Measurements from ENCODE around the gene LCE1A. TPM values are rescaled to one million over a fixed set of nuclear protein-coding genes. Genes with fewer than 3 reads are reported as not detected.
A peak's percentile ranks its signal among the peaks of the same experiment; 100 is the strongest.

The LCE1A gene
- total RNA-seq, 1 experiment from 2014 or later = not detected

DNA sequence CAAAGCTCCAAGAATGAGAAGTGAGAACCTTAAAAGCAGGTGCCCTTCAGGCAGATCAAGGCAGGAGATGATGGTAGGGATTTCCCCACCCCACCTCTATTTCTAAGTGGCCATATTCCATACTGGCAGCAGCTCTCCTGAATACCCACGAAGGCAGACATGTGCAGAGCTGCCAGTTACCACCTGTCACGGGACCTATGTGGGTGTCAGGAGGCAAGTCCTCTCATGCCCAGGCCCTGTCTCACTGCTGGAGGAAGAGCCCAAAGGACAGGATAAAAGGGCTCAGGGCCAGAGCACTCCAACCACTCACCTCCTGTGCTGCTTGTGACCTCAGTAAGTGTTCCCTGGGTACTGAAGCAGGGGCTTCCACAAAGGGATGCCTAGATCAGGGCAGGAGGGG, 16.2 kb upstream of the LCE1A start:
- H2AFZ ChIP-seq (ENCODE audit: low read length) = no peak overlapping the region
- no peak overlapping the region for H3K4me3 ChIP-seq (ENCODE audit: low read length)
- H3K27ac ChIP-seq (ENCODE audit: low read length) = no peak overlapping the region
- no peak overlapping the region for H3K9ac ChIP-seq (ENCODE audit: low read length)
- H3K27me3 ChIP-seq (ENCODE audit: low read length) = no peaks in the 10 kb centered on the region
- no peaks in the 10 kb centered on the region for H3K9me2 ChIP-seq (replicated peaks; ENCODE audit: insufficient read depth, low read length)
- no peaks in the 10 kb centered on the region for H3K79me2 ChIP-seq (ENCODE audit: low read length)
- no peak for DNase-seq
- H3K36me3 ChIP-seq (ENCODE audit: insufficient read depth, low read length) = no peaks in the 10 kb centered on the region
- no peaks in the 10 kb centered on the region for H3K9me3 ChIP-seq (ENCODE audit: low read length)
- no peaks in the 10 kb centered on the region for H4K20me1 ChIP-seq (ENCODE audit: insufficient read depth, low read depth, low read length)
- no peaks in the 10 kb centered on the region for H3K4me1 ChIP-seq (ENCODE audit: low read length)
- H3K4me2 ChIP-seq (ENCODE audit: low read depth, low read length, poor library complexity, severe bottlenecking) = no peak overlapping the region

DNA sequence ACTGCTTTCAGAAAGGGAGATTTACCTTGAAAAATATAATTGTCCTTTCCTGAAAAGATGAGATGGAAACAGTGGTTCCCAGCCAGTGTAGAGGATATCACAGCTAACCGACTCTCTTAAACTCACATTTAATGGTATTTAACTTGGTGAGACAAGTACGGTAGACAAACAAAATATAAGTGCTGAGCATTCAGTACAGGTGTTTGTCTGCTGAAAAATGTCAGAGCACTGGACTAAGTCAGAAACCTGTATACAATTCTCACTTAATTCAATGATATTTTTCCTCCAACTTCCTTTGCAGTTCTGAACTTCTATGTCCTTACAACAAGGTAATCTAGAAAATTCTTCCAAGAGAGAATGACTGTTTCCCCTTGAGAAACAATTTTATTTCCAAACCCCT, 15.6 kb upstream of the LCE1A start, which contains the start of gene LCE1B:
Gene LCE1B (plus strand): TSS at position 301 of the 400 bp plus-strand sequence. CDS start 476 bp downstream, outside the sequence.
- H3K9ac ChIP-seq (ENCODE audit: low read length) = no peak within 1 kb of the TSS
- no peaks in the 10 kb centered on the region for H3K79me2 ChIP-seq (ENCODE audit: low read length)
- no peaks in the 10 kb centered on the region for H4K20me1 ChIP-seq (ENCODE audit: insufficient read depth, low read depth, low read length)
- no peaks in the 10 kb centered on the region for H3K4me1 ChIP-seq (ENCODE audit: low read length)
- H2AFZ ChIP-seq (ENCODE audit: low read length) = no peak within 1 kb of the TSS
- no peak within 1 kb of the TSS for H3K4me3 ChIP-seq (ENCODE audit: low read length)
- H3K9me2 ChIP-seq (replicated peaks; ENCODE audit: insufficient read depth, low read length) = no peaks in the 10 kb centered on the region
- no peaks in the 10 kb centered on the region for H3K36me3 ChIP-seq (ENCODE audit: insufficient read depth, low read length)
- H3K9me3 ChIP-seq (ENCODE audit: low read length) = no peaks in the 10 kb centered on the region
- no peaks in the 10 kb centered on the region for H3K27me3 ChIP-seq (ENCODE audit: low read length)
- no peak within 1 kb of the TSS for H3K27ac ChIP-seq (ENCODE audit: low read length)
- DNase-seq = no peak
- H3K4me2 ChIP-seq (ENCODE audit: low read depth, low read length, poor library complexity, severe bottlenecking) = no peak within 1 kb of the TSS

DNA sequence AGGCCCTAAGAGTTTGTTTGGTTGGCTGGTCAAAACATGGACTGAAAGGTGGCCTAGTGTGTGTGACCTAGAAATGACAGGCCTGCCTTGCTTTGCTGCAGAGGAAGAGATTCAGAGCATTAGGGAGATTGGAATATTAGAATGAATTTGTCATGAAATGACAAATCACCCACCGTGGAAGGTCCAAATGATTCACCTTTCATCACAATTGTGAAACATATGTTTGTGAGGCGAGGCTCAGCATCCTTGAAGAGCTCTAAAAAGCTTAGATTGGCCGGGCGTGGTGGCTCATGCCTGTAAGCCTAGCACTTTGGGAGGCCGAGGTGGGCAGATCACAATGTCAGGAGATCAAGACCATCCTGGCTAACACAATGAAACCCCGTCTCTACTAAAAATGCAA, 10.0 kb upstream of the LCE1A start:
- no peaks in the 10 kb centered on the region for H3K36me3 ChIP-seq (ENCODE audit: insufficient read depth, low read length)
- no peaks in the 10 kb centered on the region for H3K9me2 ChIP-seq (replicated peaks; ENCODE audit: insufficient read depth, low read length)
- no peak overlapping the region for H3K4me2 ChIP-seq (ENCODE audit: low read depth, low read length, poor library complexity, severe bottlenecking)
- H3K79me2 ChIP-seq (ENCODE audit: low read length) = no peaks in the 10 kb centered on the region
- no peak overlapping the region for H3K9ac ChIP-seq (ENCODE audit: low read length)
- H3K27ac ChIP-seq (ENCODE audit: low read length) = no peak overlapping the region
- DNase-seq = no peak
- no peak overlapping the region for H3K4me3 ChIP-seq (ENCODE audit: low read length)
- H2AFZ ChIP-seq (ENCODE audit: low read length) = no peak overlapping the region
- H4K20me1 ChIP-seq (ENCODE audit: insufficient read depth, low read depth, low read length) = no peaks in the 10 kb centered on the region
- H3K27me3 ChIP-seq (ENCODE audit: low read length) = no peaks in the 10 kb centered on the region
- no peaks in the 10 kb centered on the region for H3K9me3 ChIP-seq (ENCODE audit: low read length)
- no peaks in the 10 kb centered on the region for H3K4me1 ChIP-seq (ENCODE audit: low read length)

DNA sequence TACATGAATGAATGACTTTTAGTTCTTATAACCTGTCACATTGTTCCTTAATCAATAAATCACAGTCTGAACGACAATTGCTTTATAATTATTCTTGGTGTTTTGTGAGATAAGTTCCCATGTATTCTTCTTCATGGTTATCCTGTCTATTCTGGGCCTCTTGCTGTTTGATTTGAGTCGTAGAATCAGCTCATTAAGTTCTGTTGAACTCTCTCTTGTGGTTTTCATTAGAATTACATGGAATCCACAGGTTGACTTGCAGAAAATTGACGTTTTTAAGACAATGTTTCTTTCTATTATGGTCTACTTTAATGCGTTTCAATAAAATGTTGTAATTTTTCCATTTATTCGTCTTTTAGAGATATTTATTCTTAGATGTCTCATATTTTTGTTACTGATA, 4.0 kb upstream of the LCE1A start:
- Histone ChIP-seq H3K4me3 (ENCODE audit: low read length) (no peak overlapping the region), H3K36me3 (ENCODE audit: insufficient read depth, low read length) (no peaks in the 10 kb centered on the region), H3K4me1 (ENCODE audit: low read length) (no peaks in the 10 kb centered on the region), H3K9ac (ENCODE audit: low read length) (no peak overlapping the region), H3K4me2 (ENCODE audit: low read depth, low read length, poor library complexity, severe bottlenecking) (no peak overlapping the region), H3K27ac (ENCODE audit: low read length) (no peak overlapping the region), H3K79me2 (ENCODE audit: low read length) (no peaks in the 10 kb centered on the region), H3K9me3 (ENCODE audit: low read length) (no peaks in the 10 kb centered on the region), H2AFZ (ENCODE audit: low read length) (no peak overlapping the region), H3K27me3 (ENCODE audit: low read length) (no peaks in the 10 kb centered on the region), H3K9me2 (replicated peaks; ENCODE audit: insufficient read depth, low read length) (no peaks in the 10 kb centered on the region), H4K20me1 (ENCODE audit: insufficient read depth, low read depth, low read length) (no peaks in the 10 kb centered on the region)
- DNase-seq = peak; percentile 38

GRCh38 chr1:152824964-152825363, 2.3 kb upstream of the LCE1A start:
- Histone ChIP-seq H4K20me1 (ENCODE audit: insufficient read depth, low read depth, low read length) (no peaks in the 10 kb centered on the region), H3K4me1 (ENCODE audit: low read length) (no peaks in the 10 kb centered on the region), H3K27me3 (ENCODE audit: low read length) (no peaks in the 10 kb centered on the region), H3K4me2 (ENCODE audit: low read depth, low read length, poor library complexity, severe bottlenecking) (no peak overlapping the region), H3K4me3 (ENCODE audit: low read length) (no peak overlapping the region), H3K36me3 (ENCODE audit: insufficient read depth, low read length) (no peaks in the 10 kb centered on the region), H3K9ac (ENCODE audit: low read length) (no peak overlapping the region), H3K79me2 (ENCODE audit: low read length) (no peaks in the 10 kb centered on the region), H3K9me2 (replicated peaks; ENCODE audit: insufficient read depth, low read length) (no peaks in the 10 kb centered on the region), H3K27ac (ENCODE audit: low read length) (no peak overlapping the region), H2AFZ (ENCODE audit: low read length) (no peak overlapping the region), H3K9me3 (ENCODE audit: low read length) (no peaks in the 10 kb centered on the region)
- no peak for DNase-seq

DNA sequence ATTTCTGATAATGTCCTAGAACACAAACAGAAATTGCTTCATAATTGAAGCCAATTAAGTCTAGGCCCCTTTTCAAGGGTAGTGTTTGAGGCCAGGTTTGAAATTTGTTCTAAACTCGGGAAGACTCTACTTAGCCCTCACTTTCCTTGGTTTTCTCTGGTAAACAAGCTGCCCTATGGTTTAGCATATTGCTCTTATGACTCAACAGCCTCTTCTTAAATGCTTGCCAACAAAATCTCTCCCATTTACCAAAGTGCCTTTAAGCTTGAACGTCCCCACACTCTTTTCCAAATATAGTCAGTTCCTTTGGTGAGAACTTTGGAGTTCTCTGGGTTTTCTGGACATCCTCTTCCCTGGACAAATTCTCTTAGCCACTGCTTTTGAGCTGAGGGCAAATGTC, 9.6 kb downstream of the LCE1A start:
- Histone ChIP-seq H3K36me3 (ENCODE audit: insufficient read depth, low read length) (no peaks in the 10 kb centered on the region), H3K4me1 (ENCODE audit: low read length) (no peaks in the 10 kb centered on the region), H4K20me1 (ENCODE audit: insufficient read depth, low read depth, low read length) (no peaks in the 10 kb centered on the region), H3K9ac (ENCODE audit: low read length) (no peak overlapping the region), H3K4me2 (ENCODE audit: low read depth, low read length, poor library complexity, severe bottlenecking) (no peak overlapping the region), H3K9me3 (ENCODE audit: low read length) (no peaks in the 10 kb centered on the region), H3K9me2 (replicated peaks; ENCODE audit: insufficient read depth, low read length) (no peaks in the 10 kb centered on the region), H3K27ac (ENCODE audit: low read length) (no peak overlapping the region), H3K79me2 (ENCODE audit: low read length) (no peaks in the 10 kb centered on the region), H3K27me3 (ENCODE audit: low read length) (no peaks in the 10 kb centered on the region), H3K4me3 (ENCODE audit: low read length) (no peak overlapping the region), H2AFZ (ENCODE audit: low read length) (no peak overlapping the region)
- DNase-seq = no peak

- H3K36me3 ChIP-seq (ENCODE audit: insufficient read depth, low read length) = no peaks in the 10 kb centered on the region
- no peak within 1 kb of the TSS for H3K9ac ChIP-seq (ENCODE audit: low read length)
- H3K79me2 ChIP-seq (ENCODE audit: low read length) = no peaks in the 10 kb centered on the region
- no peak within 1 kb of the TSS for H3K4me3 ChIP-seq (ENCODE audit: low read length)
- H2AFZ ChIP-seq (ENCODE audit: low read length) = no peak within 1 kb of the TSS
- no peak within 1 kb of the TSS for H3K4me2 ChIP-seq (ENCODE audit: low read depth, low read length, poor library complexity, severe bottlenecking)
- no peaks in the 10 kb centered on the region for H3K4me1 ChIP-seq (ENCODE audit: low read length)
- no peak for DNase-seq
- no peaks in the 10 kb centered on the region for H3K27me3 ChIP-seq (ENCODE audit: low read length)
- no peaks in the 10 kb centered on the region for H4K20me1 ChIP-seq (ENCODE audit: insufficient read depth, low read depth, low read length)
- no peak within 1 kb of the TSS for H3K27ac ChIP-seq (ENCODE audit: low read length)
- no peaks in the 10 kb centered on the region for H3K9me3 ChIP-seq (ENCODE audit: low read length)
- no peaks in the 10 kb centered on the region for H3K9me2 ChIP-seq (replicated peaks; ENCODE audit: insufficient read depth, low read length)
Measured at GRCh38 chr1:152842556-152842955, 15.3 kb downstream of the LCE1A start, which contains the start of gene LCE6A. TSS of gene LCE6A (plus strand) at chr1:152842856. CDS start at chr1:152843521, 665 bp downstream.

DNA sequence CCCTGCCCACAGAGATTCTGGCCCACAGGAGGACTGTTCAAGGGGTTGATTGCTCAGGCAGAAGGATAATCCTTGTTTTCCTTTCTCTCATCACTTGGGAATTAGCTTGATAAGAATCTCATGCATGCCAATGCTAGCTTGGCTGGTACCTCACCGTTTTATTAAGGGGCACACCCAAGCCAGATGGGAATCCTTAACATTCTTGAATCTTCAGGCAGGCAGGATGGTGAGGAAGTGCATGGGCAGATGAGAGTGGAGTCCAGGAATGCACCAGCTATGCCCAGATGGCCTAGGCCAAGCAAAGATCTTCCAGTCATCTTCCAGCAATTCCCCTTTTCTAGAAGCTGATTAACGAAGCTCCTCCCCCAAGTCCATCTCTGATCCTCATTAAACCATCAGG, 28.4 kb downstream of the LCE1A start:
- H3K4me1 ChIP-seq (ENCODE audit: low read length) = no peaks in the 10 kb centered on the region
- H3K36me3 ChIP-seq (ENCODE audit: insufficient read depth, low read length) = no peaks in the 10 kb centered on the region
- no peak overlapping the region for H3K4me3 ChIP-seq (ENCODE audit: low read length)
- H3K9me3 ChIP-seq (ENCODE audit: low read length) = no peaks in the 10 kb centered on the region
- DNase-seq = no peak
- no peaks in the 10 kb centered on the region for H4K20me1 ChIP-seq (ENCODE audit: insufficient read depth, low read depth, low read length)
- no peaks in the 10 kb centered on the region for H3K79me2 ChIP-seq (ENCODE audit: low read length)
- no peak overlapping the region for H3K4me2 ChIP-seq (ENCODE audit: low read depth, low read length, poor library complexity, severe bottlenecking)
- no peak overlapping the region for H3K27ac ChIP-seq (ENCODE audit: low read length)
- no peak overlapping the region for H3K9ac ChIP-seq (ENCODE audit: low read length)
- no peaks in the 10 kb centered on the region for H3K9me2 ChIP-seq (replicated peaks; ENCODE audit: insufficient read depth, low read length)
- no peak overlapping the region for H2AFZ ChIP-seq (ENCODE audit: low read length)
- no peaks in the 10 kb centered on the region for H3K27me3 ChIP-seq (ENCODE audit: low read length)

GRCh38 chr1:152858062-152858461, 30.8 kb downstream of the LCE1A start:
- Histone ChIP-seq H3K9ac (ENCODE audit: low read length) (no peak overlapping the region), H3K27me3 (ENCODE audit: low read length) (no peaks in the 10 kb centered on the region), H3K9me3 (ENCODE audit: low read length) (no peaks in the 10 kb centered on the region), H3K4me2 (ENCODE audit: low read depth, low read length, poor library complexity, severe bottlenecking) (no peak overlapping the region), H3K9me2 (replicated peaks; ENCODE audit: insufficient read depth, low read length) (no peaks in the 10 kb centered on the region), H2AFZ (ENCODE audit: low read length) (no peak overlapping the region), H3K36me3 (ENCODE audit: insufficient read depth, low read length) (no peaks in the 10 kb centered on the region), H4K20me1 (ENCODE audit: insufficient read depth, low read depth, low read length) (no peaks in the 10 kb centered on the region), H3K79me2 (ENCODE audit: low read length) (no peaks in the 10 kb centered on the region), H3K4me3 (ENCODE audit: low read length) (no peak overlapping the region), H3K27ac (ENCODE audit: low read length) (no peak overlapping the region), H3K4me1 (ENCODE audit: low read length) (no peaks in the 10 kb centered on the region)
- no peak for DNase-seq

Measured in Karpas-422 (cell line).